Uterine smooth muscle cell (primary cell): ENCODE measurements around the gene UGT1A5. TPM values are rescaled to one million over a fixed set of nuclear protein-coding genes. Genes with fewer than 3 reads are reported as not detected.

Experiments used
- total RNA-seq: library from RNA; depleted of rRNA; stranded (reverse); fragments of >200 nt; gene quantifications from 2 replicates; pipeline ENCODE4 v1.2.3, GENCODE V29; 2014

Gene UGT1A5
- not detected in 2 replicates for total RNA-seq

GRCh38 chr2:233712611-233713261 lies at the start of gene UGT1A5:
Gene UGT1A5 (plus strand): TSS chr2:233712907. CDS start chr2:233712992, 85 bp downstream.

DNA sequence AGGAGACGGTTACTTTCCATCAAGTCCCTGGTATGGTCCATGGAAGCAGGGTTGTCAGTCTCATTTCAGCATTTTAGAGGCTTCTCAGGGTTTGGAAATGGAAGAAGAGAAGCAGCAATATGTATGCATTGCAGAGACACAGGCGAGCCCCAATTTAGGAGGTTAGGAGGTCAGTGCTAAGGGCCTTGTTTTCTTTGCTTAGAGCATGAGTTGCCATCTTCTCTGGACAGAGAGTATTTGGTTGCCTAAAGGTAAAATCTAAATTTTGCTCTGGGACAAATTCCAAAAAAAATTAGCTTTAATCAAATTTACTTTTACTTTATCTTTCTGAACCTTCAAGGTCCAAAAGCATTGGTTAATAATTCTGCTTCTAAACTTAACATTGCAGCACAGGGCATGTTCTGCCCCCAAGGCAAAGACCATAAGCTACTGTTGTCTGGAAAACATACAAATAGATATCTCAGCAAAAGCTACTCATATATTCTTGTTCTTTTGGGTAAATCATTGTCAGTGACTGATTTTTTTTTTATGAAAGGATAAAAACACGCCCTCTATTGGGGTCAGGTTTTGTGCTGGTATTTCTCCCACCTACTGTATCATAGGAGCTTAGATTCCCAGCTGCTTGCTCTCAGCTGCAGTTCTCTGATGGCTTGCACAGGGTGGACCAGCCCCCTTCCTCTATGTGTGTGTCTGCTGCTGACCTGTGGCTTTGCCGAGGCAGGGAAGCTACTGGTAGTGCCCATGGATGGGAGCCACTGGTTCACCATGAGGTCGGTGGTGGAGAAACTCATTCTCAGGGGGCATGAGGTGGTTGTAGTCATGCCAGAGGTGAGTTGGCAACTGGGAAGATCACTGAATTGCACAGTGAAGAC lies 41.2 kb upstream of the UGT1A5 start, which contains the start of gene UGT1A9:
Gene UGT1A9, plus strand, starts transcription at position 609 of the 872 bp plus-strand sequence. Its CDS starts 37 bp downstream, at position 646.

DNA sequence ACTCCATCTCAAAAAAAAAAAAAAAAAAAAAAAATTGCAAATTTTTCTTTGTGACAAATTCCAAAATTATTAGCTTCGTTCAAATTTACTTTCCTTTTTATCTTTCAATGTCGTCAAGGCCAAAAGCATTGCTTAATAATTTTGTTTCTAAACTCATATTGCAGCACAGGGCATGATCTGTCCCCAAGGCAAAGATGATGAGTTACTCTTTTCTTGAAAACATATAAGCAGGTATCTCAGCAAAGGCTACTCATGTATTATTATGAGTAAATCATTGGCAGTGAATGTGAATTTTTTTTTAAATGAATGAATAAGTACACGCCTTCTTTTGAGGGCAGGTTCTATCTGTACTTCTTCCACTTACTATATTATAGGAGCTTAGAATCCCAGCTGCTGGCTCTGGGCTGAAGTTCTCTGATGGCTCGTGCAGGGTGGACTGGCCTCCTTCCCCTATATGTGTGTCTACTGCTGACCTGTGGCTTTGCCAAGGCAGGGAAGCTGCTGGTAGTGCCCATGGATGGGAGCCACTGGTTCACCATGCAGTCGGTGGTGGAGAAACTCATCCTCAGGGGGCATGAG lies 31.1 kb upstream of the UGT1A5 start, which contains the start of gene UGT1A7:
Gene UGT1A7, plus strand, starts transcription at position 381 of the 579 bp plus-strand sequence. Its CDS starts 37 bp downstream, at position 418.

GRCh38 chr2:233692648-233693047 lies 20.1 kb upstream of the UGT1A5 start, which contains the start of gene UGT1A6:
Gene UGT1A6 (plus strand): TSS chr2:233692890. CDS start chr2:233693005, 115 bp downstream.

DNA sequence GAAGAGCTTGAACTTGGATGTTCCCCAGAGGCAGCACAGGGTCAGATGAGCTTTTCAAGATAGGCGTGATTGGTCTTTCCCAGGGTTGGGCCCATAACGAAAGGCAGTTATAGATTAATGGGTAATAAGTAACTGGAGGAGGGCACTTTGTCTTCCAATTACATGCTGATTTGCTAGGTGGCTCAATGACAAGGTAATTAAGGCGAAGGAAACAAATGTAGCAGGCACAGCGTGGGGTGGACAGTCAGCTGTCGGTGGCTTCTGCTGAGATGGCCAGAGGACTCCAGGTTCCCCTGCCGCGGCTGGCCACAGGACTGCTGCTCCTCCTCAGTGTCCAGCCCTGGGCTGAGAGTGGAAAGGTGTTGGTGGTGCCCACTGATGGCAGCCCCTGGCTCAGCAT lies 5.8 kb downstream of the UGT1A5 start, which contains the start of gene UGT1A4:
Gene UGT1A4, plus strand, starts transcription at position 185 of the 400 bp plus-strand sequence. Its CDS starts 85 bp downstream, at position 270.

GRCh38 chr2:233728723-233729301 lies 16.1 kb downstream of the UGT1A5 start, which contains the start of gene UGT1A3:
Gene UGT1A3 (plus strand): TSS chr2:233729042. CDS start chr2:233729127, 85 bp downstream.

GRCh38 chr2:233760043-233760442 lies 47.3 kb downstream of the UGT1A5 start, which contains the start of gene UGT1A1:
Gene UGT1A1 (plus strand): TSS chr2:233760270. CDS start chr2:233760288, 18 bp downstream.

DNA sequence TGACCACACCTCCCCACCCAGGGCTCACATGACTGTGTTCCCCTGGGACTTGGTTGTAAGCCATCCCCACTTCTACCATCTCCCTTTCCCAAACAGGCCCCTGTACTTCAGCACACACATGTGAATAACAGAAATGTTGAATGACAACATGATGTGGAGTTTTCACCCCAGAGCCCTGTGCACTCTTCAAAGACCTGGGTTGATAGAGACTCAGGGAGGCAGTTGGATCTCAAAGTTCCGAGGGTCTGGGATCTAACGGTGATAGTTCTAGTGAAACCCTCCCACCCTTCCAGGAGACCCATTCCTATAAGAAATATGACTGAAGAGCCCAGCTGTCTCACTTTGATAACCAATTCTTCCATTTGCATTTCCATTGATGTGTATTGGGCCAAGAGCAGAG lies 65.3 kb downstream of the UGT1A5 start, which contains the start of gene MROH2A:
Gene MROH2A, plus strand, starts transcription at position 301 of the 400 bp plus-strand sequence. CDS start 1,029 bp downstream, outside the sequence.

Other genes with a start within 250 kb of the UGT1A5 start
- 38.4 and 46.9 TPM in 2 replicates for gene USP40, start 146.1 kb upstream of the UGT1A5 start, total RNA-seq
- 0.12 TPM in 1 of 2 replicates, not detected in the other for gene UGT1A8, start 95.3 kb upstream of the UGT1A5 start, total RNA-seq
- 0.11 TPM in 1 of 2 replicates, not detected in the other for gene UGT1A10, start 76.5 kb upstream of the UGT1A5 start, total RNA-seq
- gene UGT1A9, start 41.0 kb upstream of the UGT1A5 start, total RNA-seq = not detected in 2 replicates
- gene UGT1A7, start 31.0 kb upstream of the UGT1A5 start, total RNA-seq = not detected in 2 replicates
- not detected in 2 replicates for gene UGT1A6, start 20.0 kb upstream of the UGT1A5 start, total RNA-seq
- gene UGT1A4, start 5.8 kb downstream of the UGT1A5 start, total RNA-seq = not detected in 2 replicates
- not detected in 2 replicates for gene UGT1A3, start 16.1 kb downstream of the UGT1A5 start, total RNA-seq
- gene UGT1A1, start 47.4 kb downstream of the UGT1A5 start, total RNA-seq = not detected in 2 replicates
- gene MROH2A, start 65.4 kb downstream of the UGT1A5 start, total RNA-seq = not detected in 2 replicates
- 15.7 and 46.5 TPM in 2 replicates for gene HJURP, start 141.6 kb downstream of the UGT1A5 start, total RNA-seq
- gene TRPM8, start 204.5 kb downstream of the UGT1A5 start, total RNA-seq = 0.12 TPM in 1 of 2 replicates, not detected in the other